Measurements from ENCODE around the gene ABCD1. TPM values are rescaled to one million over a fixed set of nuclear protein-coding genes. Genes with fewer than 3 reads are reported as not detected.

The ABCD1 gene
- total RNA-seq, 1 donor from 2014 or later = 6.6 TPM

- DNase-seq (ENCODE audit: low read depth, low spot score) = no peak
- no peak for TF ChIP-seq CTCF (conservative IDR thresholded peaks at IDR 0.05)
- peaks cover 12% of the 10 kb centered on the region for H3K36me3 Mint-ChIP-seq (ENCODE audit: low read depth)
- no peaks in the 10 kb centered on the region for H3K9me3 Mint-ChIP-seq
- H3K27me3 Mint-ChIP-seq (ENCODE audit: low read depth) = no peaks in the 10 kb centered on the region
- H3K4me3 Mint-ChIP-seq = no peak overlapping the region
- peaks cover 13% of the 10 kb centered on the region for H3K4me1 Mint-ChIP-seq
- no peak overlapping the region for H3K27ac Mint-ChIP-seq (ENCODE audit: unreplicated experiment)
Observed at GRCh38 chrX:153719238-153719637, 5.4 kb upstream of the ABCD1 start.

GRCh38 chrX:153719701-153720100, 5.0 kb upstream of the ABCD1 start:
- no peak for DNase-seq (ENCODE audit: low read depth, low spot score)
- peaks cover 11% of the 10 kb centered on the region for H3K36me3 Mint-ChIP-seq (ENCODE audit: low read depth)
- H3K27me3 Mint-ChIP-seq (ENCODE audit: low read depth) = no peaks in the 10 kb centered on the region
- peaks cover 13% of the 10 kb centered on the region for H3K4me1 Mint-ChIP-seq
- no peak for TF ChIP-seq CTCF (conservative IDR thresholded peaks at IDR 0.05)
- no peaks in the 10 kb centered on the region for H3K9me3 Mint-ChIP-seq
- H3K4me3 Mint-ChIP-seq = no peak overlapping the region
- H3K27ac Mint-ChIP-seq (ENCODE audit: unreplicated experiment) = no peak overlapping the region

- H3K4me3 Mint-ChIP-seq = peak overlapping the region; percentile 86
- H3K36me3 Mint-ChIP-seq (ENCODE audit: low read depth) = peaks cover 5% of the 10 kb centered on the region
- peaks cover 24% of the 10 kb centered on the region for H3K4me1 Mint-ChIP-seq
- no peaks in the 10 kb centered on the region for H3K9me3 Mint-ChIP-seq
- TF ChIP-seq CTCF (conservative IDR thresholded peaks at IDR 0.05) = no peak
- H3K27ac Mint-ChIP-seq (ENCODE audit: unreplicated experiment) = no peak overlapping the region
- DNase-seq (ENCODE audit: low read depth, low spot score) = no peak
- H3K27me3 Mint-ChIP-seq (ENCODE audit: low read depth) = no peaks in the 10 kb centered on the region
Observed at GRCh38 chrX:153722704-153723350, 1.8 kb upstream of the ABCD1 start.

GRCh38 chrX:153723351-153724251, 1.1 kb upstream of the ABCD1 start:
- no peak for DNase-seq (ENCODE audit: low read depth, low spot score)
- Mint-ChIP-seq H3K27me3 (ENCODE audit: low read depth) (no peaks in the 10 kb centered on the region), H3K27ac (ENCODE audit: unreplicated experiment) (peak overlapping the region; percentile 57), H3K4me1 (peaks cover 26% of the 10 kb centered on the region), H3K9me3 (no peaks in the 10 kb centered on the region), H3K36me3 (ENCODE audit: low read depth) (peaks cover 5% of the 10 kb centered on the region), H3K4me3 (peak overlapping the region; percentile 86)
- no peak for TF ChIP-seq CTCF (conservative IDR thresholded peaks at IDR 0.05)

DNA sequence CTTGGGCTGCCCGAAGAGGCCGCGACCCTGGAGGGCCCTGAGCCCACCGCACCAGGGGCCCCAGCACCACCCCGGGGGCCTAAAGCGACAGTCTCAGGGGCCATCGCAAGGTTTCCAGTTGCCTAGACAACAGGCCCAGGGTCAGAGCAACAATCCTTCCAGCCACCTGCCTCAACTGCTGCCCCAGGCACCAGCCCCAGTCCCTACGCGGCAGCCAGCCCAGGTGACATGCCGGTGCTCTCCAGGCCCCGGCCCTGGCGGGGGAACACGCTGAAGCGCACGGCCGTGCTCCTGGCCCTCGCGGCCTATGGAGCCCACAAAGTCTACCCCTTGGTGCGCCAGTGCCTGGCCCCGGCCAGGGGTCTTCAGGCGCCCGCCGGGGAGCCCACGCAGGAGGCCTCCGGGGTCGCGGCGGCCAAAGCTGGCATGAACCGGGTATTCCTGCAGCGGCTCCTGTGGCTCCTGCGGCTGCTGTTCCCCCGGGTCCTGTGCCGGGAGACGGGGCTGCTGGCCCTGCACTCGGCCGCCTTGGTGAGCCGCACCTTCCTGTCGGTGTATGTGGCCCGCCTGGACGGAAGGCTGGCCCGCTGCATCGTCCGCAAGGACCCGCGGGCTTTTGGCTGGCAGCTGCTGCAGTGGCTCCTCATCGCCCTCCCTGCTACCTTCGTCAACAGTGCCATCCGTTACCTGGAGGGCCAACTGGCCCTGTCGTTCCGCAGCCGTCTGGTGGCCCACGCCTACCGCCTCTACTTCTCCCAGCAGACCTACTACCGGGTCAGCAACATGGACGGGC, 579 bp downstream of the ABCD1 start:
- H3K27me3 Mint-ChIP-seq (ENCODE audit: low read depth) = no peaks in the 10 kb centered on the region
- peaks cover 26% of the 10 kb centered on the region for H3K4me1 Mint-ChIP-seq
- TF ChIP-seq CTCF (conservative IDR thresholded peaks at IDR 0.05) = no peak
- DNase-seq (ENCODE audit: low read depth, low spot score) = no peak
- peaks cover 2% of the 10 kb centered on the region for H3K36me3 Mint-ChIP-seq (ENCODE audit: low read depth)
- H3K4me3 Mint-ChIP-seq = peak overlapping the region; percentile 49
- no peaks in the 10 kb centered on the region for H3K9me3 Mint-ChIP-seq
- H3K27ac Mint-ChIP-seq (ENCODE audit: unreplicated experiment) = no peak overlapping the region

Measured in neural crest cell (in vitro differentiated cells).